Measurements from ENCODE around the gene DENR. TPM values are rescaled to one million over a fixed set of nuclear protein-coding genes. Genes with fewer than 3 reads are reported as not detected.
"Not testable (repeated sequence)": the region's sequence is repeated elsewhere in the genome, so short reads cannot be mapped to it uniquely, and the experiment has no call there.

DENR gene
- polyA plus RNA-seq, 1 experiment: 16.1 TPM

DNA sequence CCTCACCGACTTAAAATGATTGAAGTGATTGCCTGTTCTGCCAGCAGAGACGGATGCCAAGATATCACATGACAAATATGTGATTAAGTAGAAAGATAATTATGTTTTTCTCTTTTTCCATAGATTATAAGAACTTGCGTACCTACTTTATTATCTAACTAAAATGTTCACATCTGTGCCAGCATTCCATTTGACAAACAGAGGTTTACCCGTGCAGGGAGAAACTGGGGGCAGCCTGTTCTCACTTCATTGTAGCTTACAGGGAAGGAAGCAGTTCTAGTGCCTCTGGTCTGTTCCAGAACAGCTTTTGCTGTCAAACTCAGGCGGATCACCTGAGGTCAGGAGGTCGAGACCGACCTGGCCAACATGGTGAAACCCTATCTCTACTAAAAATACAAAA, 51.3 kb downstream of the DENR start:
- Histone ChIP-seq H3K36me3 (ENCODE audit: control insufficient read depth, insufficient read depth, low read length) (no peaks in the 10 kb centered on the region), H3K4me3 (ENCODE audit: low read depth, low read length) (no peak overlapping the region), H3K27me3 (ENCODE audit: control insufficient read depth, insufficient read depth, low read length) (no peaks in the 10 kb centered on the region)
- DNase-seq (ENCODE audit: low read depth): no peak
- ChIA-PET CTCF (interaction anchor here (1.1 to 2.9 kb wide), 2 partner anchors 10 to 167 kb away, joined by 3 to 23 read pairs; no protein-coding TSS in a partner anchor), POLR2A (no interaction called here)
- TF ChIP-seq, protein P1, sequence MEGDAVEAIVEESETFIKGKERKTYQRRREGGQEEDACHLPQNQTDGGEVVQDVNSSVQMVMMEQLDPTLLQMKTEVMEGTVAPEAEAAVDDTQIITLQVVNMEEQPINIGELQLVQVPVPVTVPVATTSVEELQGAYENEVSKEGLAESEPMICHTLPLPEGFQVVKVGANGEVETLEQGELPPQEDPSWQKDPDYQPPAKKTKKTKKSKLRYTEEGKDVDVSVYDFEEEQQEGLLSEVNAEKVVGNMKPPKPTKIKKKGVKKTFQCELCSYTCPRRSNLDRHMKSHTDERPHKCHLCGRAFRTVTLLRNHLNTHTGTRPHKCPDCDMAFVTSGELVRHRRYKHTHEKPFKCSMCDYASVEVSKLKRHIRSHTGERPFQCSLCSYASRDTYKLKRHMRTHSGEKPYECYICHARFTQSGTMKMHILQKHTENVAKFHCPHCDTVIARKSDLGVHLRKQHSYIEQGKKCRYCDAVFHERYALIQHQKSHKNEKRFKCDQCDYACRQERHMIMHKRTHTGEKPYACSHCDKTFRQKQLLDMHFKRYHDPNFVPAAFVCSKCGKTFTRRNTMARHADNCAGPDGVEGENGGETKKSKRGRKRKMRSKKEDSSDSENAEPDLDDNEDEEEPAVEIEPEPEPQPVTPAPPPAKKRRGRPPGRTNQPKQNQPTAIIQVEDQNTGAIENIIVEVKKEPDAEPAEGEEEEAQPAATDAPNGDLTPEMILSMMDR (IDR thresholded peaks at IDR 0.05; ENCODE audit: insufficient read depth, low read depth, low read length): no peak

- POLR2A ChIA-PET; H3K4me3 ChIP-seq (ENCODE audit: low read depth, low read length); H3K36me3 ChIP-seq (ENCODE audit: control insufficient read depth, insufficient read depth, low read length); H3K27me3 ChIP-seq (ENCODE audit: control insufficient read depth, insufficient read depth, low read length); DNase-seq (ENCODE audit: low read depth): not testable (repeated sequence)
- CTCF ChIA-PET: interaction anchor here (1.9 to 2.9 kb wide), 2 partner anchors 11 kb away, joined by 16 to 23 read pairs; no protein-coding TSS in a partner anchor
These were observed 52.3 kb downstream of the DENR start for GRCh38 chr12:122804957-122805356.

GRCh38 chr12:122807651-122808050, 55.0 kb downstream of the DENR start:
- H3K36me3 ChIP-seq (ENCODE audit: control insufficient read depth, insufficient read depth, low read length): no peaks in the 10 kb centered on the region
- H3K4me3 ChIP-seq (ENCODE audit: low read depth, low read length): no peak overlapping the region
- POLR2A ChIA-PET: no interaction called here
- TF ChIP-seq, protein P1 (IDR thresholded peaks at IDR 0.05; ENCODE audit: insufficient read depth, low read depth, low read length): no peak
- CTCF ChIA-PET: interaction anchor here (2.2 kb wide), 1 partner anchor 14 kb away, joined by 9 read pairs; no protein-coding TSS in a partner anchor
- H3K27me3 ChIP-seq (ENCODE audit: control insufficient read depth, insufficient read depth, low read length): no peaks in the 10 kb centered on the region
- no peak for DNase-seq (ENCODE audit: low read depth)

GRCh38 chr12:122811777-122812176, 59.2 kb downstream of the DENR start:
- CTCF ChIA-PET: interaction anchor here (0.6 kb wide), 1 partner anchor 142 kb away, joined by 4 read pairs; no protein-coding TSS in a partner anchor
- DNase-seq (ENCODE audit: low read depth): no peak

DNA sequence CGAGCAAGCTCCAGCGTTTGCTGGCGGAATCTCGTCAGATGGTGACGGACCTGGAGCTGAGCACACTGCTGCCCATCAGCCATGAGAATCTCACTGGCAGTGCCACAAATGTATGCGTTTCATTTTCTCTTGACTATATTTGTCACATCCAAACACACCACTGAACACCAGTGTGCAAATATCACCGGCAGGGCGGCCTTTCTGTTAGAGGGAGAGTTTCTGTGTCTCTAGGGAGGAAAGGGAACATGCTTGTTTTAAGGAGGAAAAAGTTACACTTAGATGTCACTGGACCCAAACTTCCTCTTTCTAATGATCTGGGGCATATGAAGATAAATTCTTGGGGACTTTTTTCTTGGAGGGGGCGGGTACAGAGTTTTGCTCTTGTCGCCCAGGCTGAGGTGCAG, 60.7 kb downstream of the DENR start:
- DNase-seq (ENCODE audit: low read depth): no peak
- H3K27me3 ChIP-seq (ENCODE audit: control insufficient read depth, insufficient read depth, low read length): no peaks in the 10 kb centered on the region
- ChIA-PET CTCF (interaction anchor here (0.7 kb wide), 1 partner anchor 19 kb away, joined by 4 read pairs; no protein-coding TSS in a partner anchor), POLR2A (no interaction called here)
- TF ChIP-seq, protein P1 (IDR thresholded peaks at IDR 0.05; ENCODE audit: insufficient read depth, low read depth, low read length): no peak
- no peaks in the 10 kb centered on the region for H3K36me3 ChIP-seq (ENCODE audit: control insufficient read depth, insufficient read depth, low read length)
- no peak overlapping the region for H3K4me3 ChIP-seq (ENCODE audit: low read depth, low read length)

More at GRCh38 chr12:122811777-122812176, 59.2 kb downstream of the DENR start:
- Histone ChIP-seq H3K4me3 (ENCODE audit: low read depth, low read length) (no peak overlapping the region), H3K27me3 (ENCODE audit: control insufficient read depth, insufficient read depth, low read length) (no peaks in the 10 kb centered on the region), H3K36me3 (ENCODE audit: control insufficient read depth, insufficient read depth, low read length) (no peaks in the 10 kb centered on the region)
- TF ChIP-seq, protein P1 (IDR thresholded peaks at IDR 0.05; ENCODE audit: insufficient read depth, low read depth, low read length): no peak
- POLR2A ChIA-PET: no interaction called here

- Histone ChIP-seq H3K36me3 (ENCODE audit: control insufficient read depth, insufficient read depth, low read length) (no peaks in the 10 kb centered on the region), H3K27me3 (ENCODE audit: control insufficient read depth, insufficient read depth, low read length) (peaks cover 2% of the 10 kb centered on the region; the same call in 1 of the 2 replicates), H3K4me3 (ENCODE audit: low read depth, low read length) (no peak overlapping the region)
- no peak for DNase-seq (ENCODE audit: low read depth)
- POLR2A ChIA-PET: no interaction called here
- TF ChIP-seq, protein P1 (IDR thresholded peaks at IDR 0.05; ENCODE audit: insufficient read depth, low read depth, low read length): no peak
- CTCF ChIA-PET: no interaction called here
These were observed 66.7 kb downstream of the DENR start for GRCh38 chr12:122819209-122819785.

Data from BJ (cell line).